ENCODE measurements around the gene EPAS1. TPM values are rescaled to one million over a fixed set of nuclear protein-coding genes. Genes with fewer than 3 reads are reported as not detected.

Gene EPAS1
- total and polyA plus RNA-seq, 2 of the 13 experiments (the other 11 are each of a cell fraction or from before 2014, with no cell fraction given): 47.1 to 182 TPM

- TF ChIP-seq ZNF816 (CRISPR knock-in tag; IDR thresholded peaks at IDR 0.05; ENCODE audit: borderline replicate concordance) (no peak; the same call in 1 of the 2 replicates), ZFP36 (IDR thresholded peaks at IDR 0.05; ENCODE audit: borderline replicate concordance, low read depth, low read length, partially characterized antibody) (no peak), ZFP1 (CRISPR knock-in tag; IDR thresholded peaks at IDR 0.05) (peak; percentile 89; the same call in 1 of the 2 replicates), ETV5 (CRISPR knock-in tag; IDR thresholded peaks at IDR 0.05; ENCODE audit: borderline replicate concordance) (peak; percentile 43; the same call in 1 of the 2 replicates), ZNF407 (CRISPR knock-in tag; IDR thresholded peaks at IDR 0.05; ENCODE audit: not compliant biosample characterization) (no peak), GTF3A (CRISPR knock-in tag; conservative IDR thresholded peaks at IDR 0.05) (no peak), ZBTB34 (CRISPR knock-in tag; IDR thresholded peaks at IDR 0.05) (no peak; the same call in 1 of the 2 replicates), ZNF343 (CRISPR knock-in tag; IDR thresholded peaks at IDR 0.05) (peak; percentile 48; the same call in 1 of the 2 replicates), ZBTB37 (CRISPR knock-in tag; IDR thresholded peaks at IDR 0.05) (0 out of 2 replicates have a peak, but pooled peaks have one; percentile 55), ZNF7 (CRISPR knock-in tag; IDR thresholded peaks at IDR 0.05) (no peak), ZNF749 (CRISPR knock-in tag; IDR thresholded peaks at IDR 0.05; ENCODE audit: borderline replicate concordance) (no peak; the same call in 1 of the 2 replicates), ZNF639 (CRISPR knock-in tag; conservative IDR thresholded peaks at IDR 0.05) (0 out of 2 replicates have a peak, but pooled peaks have one; percentile 38), TCF7 (IDR thresholded peaks at IDR 0.05; ENCODE audit: low read depth) (no peak; the same call in none of the 2 replicates), CBX5 (CRISPR knock-in tag; IDR thresholded peaks at IDR 0.05; ENCODE audit: borderline replicate concordance) (peak; percentile 95; the same call in 1 of the 2 replicates), TBX3 (IDR thresholded peaks at IDR 0.05; ENCODE audit: borderline replicate concordance) (peak; percentile 35; the same call in 1 of the 2 replicates), MBNL3 (CRISPR knock-in tag; conservative IDR thresholded peaks at IDR 0.05) (no peak)
Observed at GRCh38 chr2:46326231-46326980, 29.2 kb downstream of the EPAS1 start (continued).
